Activated naive CD8-positive, alpha-beta T cell treated with anti-CD3 and anti-CD28 coated beads, Interleukin-2, amount 10 ng/mL, durations not matched to agents 7 days and 5 days (primary cell): Measurements from ENCODE around the gene TIMM50. TPM values are rescaled to one million over a fixed set of nuclear protein-coding genes. Genes with fewer than 3 reads are reported as not detected.

Experiments
- ATAC-seq: fragments of 150-1000 bp; cut with Tn5 transposase; one replicate; pipeline ENCODE4 v1.10.0; 2021; ENCODE audit warnings: low read depth, moderate library complexity
- POLR2A ChIA-PET: fragments of 350-600 bp; sonication (Branson Sonifier 250); formaldehyde crosslinking; loops from one replicate; lab custom pipeline; 2021; ENCODE audit warnings: antibody characterized with exemption; lab: Charles Lee
- DNase-seq: peaks from one replicate; pipeline ENCODE4 v3.0.0; 2021
- H3K27ac Mint-ChIP-seq: one replicate; pipeline ENCODE4 v1.8.0; 2022; ENCODE audit warnings: mild to moderate bottlenecking, mixed read lengths
- H3K27me3 Mint-ChIP-seq: one replicate; pipeline ENCODE4 v1.8.0; 2022; ENCODE audit warnings: mild to moderate bottlenecking, moderate library complexity, mixed read lengths
- H3K36me3 Mint-ChIP-seq: one replicate; pipeline ENCODE4 v1.8.0; 2021; ENCODE audit warnings: mild to moderate bottlenecking, mixed read lengths
- H3K4me1 Mint-ChIP-seq: one replicate; pipeline ENCODE4 v1.8.0; 2021; ENCODE audit warnings: mixed read lengths
- H3K4me3 Mint-ChIP-seq: one replicate; pipeline ENCODE4 v1.8.0; 2022; ENCODE audit warnings: mild to moderate bottlenecking, moderate library complexity, mixed read lengths
- H3K9me3 Mint-ChIP-seq: one replicate; pipeline ENCODE4 v1.8.0; 2021; ENCODE audit warnings: mixed read lengths
- total RNA-seq, 2 experiments: library from RNA; stranded (reverse); gene quantifications; one replicate each; pipeline ENCODE4 v1.2.3, GENCODE V29; 2021

TIMM50 gene
- total RNA-seq, 2 experiments from 2014 or later: 42.8 to 46.8 TPM

DNA sequence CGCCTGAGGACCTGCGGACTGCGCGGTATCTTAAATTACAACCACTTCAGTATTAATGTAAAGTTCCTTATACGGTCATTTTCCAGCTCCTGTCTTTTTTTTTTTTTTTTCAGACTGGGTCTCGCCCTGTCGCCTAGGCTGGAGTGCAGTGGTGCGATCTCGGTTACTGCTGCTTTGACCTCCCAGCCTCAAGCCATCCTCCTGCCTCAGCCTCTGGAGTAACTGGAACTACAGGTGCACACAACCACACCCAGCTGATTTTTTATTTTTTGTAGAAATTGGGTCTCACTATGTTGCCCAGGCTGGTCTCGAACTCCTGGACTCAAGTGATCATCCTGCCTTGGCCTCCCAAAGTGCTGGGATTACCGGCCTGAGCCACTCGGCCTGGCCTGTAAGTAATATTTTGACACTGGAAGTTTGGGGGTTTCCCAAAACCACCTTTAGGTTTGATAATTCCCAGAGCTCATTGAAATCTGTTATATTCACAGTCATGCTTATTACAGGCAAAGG is 52.4 kb downstream of the TIMM50 start:
- Mint-ChIP-seq H3K9me3 (no peaks in the 10 kb centered on the region), H3K36me3 (peaks cover 9% of the 10 kb centered on the region), H3K27ac (peak overlapping the region; percentile 82), H3K4me3 (peak overlapping the region; percentile 92), H3K4me1 (peaks cover 18% of the 10 kb centered on the region), H3K27me3 (no peaks in the 10 kb centered on the region)
- POLR2A ChIA-PET: interaction anchor here (0.6 to 2.8 kb wide), 4 partner anchors 35 to 407 kb away, joined by 3 to 16 read pairs (median 8); partner anchors contain the start of genes DLL3, RPS16 and SUPT5H
- ATAC-seq (no peak), DNase-seq (no peak)

DNA sequence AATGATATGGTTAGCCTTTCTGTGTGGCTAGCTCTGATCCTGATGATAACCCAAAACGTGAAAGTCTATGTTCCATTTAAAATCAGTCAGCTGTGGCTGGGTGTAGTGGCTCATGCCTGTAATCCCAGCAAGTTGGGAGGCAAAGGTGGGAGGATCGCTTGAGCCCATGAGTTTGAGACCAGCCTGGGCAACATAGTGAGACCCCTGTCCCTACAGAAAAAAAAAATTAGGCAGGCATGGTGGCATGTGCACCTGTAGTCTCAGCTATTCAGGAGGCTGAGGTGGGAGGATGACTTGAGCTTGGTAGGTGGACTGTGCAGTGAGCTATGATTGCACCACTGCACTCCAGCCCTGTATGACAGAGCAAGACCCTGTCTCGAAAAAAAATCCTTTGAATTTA is 53.2 kb downstream of the TIMM50 start:
- no peaks in the 10 kb centered on the region for H3K27me3 Mint-ChIP-seq
- peaks cover 23% of the 10 kb centered on the region for H3K4me1 Mint-ChIP-seq
- POLR2A ChIA-PET: interaction anchor here (0.7 to 2.8 kb wide), 3 partner anchors 88 to 191 kb away, joined by 3 to 12 read pairs (median 4); partner anchors contain the start of genes SAMD4B and SUPT5H
- no peak overlapping the region for H3K27ac Mint-ChIP-seq
- no peak for ATAC-seq
- H3K4me3 Mint-ChIP-seq: no peak overlapping the region
- H3K36me3 Mint-ChIP-seq: peaks cover 8% of the 10 kb centered on the region
- H3K9me3 Mint-ChIP-seq: no peaks in the 10 kb centered on the region
- no peak for DNase-seq

- Mint-ChIP-seq H3K27ac (peak overlapping the region; percentile 84), H3K4me3 (peak overlapping the region; percentile 95), H3K27me3 (no peaks in the 10 kb centered on the region), H3K9me3 (no peaks in the 10 kb centered on the region), H3K4me1 (peaks cover 45% of the 10 kb centered on the region), H3K36me3 (peaks cover 10% of the 10 kb centered on the region)
- POLR2A ChIA-PET: interaction anchor here (1.2 kb wide), 1 partner anchor 104 kb away, joined by 5 read pairs; the partner anchor contains the start of gene RPS16
- DNase-seq (no peak), ATAC-seq (no peak)
These were observed 58.5 kb downstream of the TIMM50 start for GRCh38 chr19:39539165-39539517.

DNA sequence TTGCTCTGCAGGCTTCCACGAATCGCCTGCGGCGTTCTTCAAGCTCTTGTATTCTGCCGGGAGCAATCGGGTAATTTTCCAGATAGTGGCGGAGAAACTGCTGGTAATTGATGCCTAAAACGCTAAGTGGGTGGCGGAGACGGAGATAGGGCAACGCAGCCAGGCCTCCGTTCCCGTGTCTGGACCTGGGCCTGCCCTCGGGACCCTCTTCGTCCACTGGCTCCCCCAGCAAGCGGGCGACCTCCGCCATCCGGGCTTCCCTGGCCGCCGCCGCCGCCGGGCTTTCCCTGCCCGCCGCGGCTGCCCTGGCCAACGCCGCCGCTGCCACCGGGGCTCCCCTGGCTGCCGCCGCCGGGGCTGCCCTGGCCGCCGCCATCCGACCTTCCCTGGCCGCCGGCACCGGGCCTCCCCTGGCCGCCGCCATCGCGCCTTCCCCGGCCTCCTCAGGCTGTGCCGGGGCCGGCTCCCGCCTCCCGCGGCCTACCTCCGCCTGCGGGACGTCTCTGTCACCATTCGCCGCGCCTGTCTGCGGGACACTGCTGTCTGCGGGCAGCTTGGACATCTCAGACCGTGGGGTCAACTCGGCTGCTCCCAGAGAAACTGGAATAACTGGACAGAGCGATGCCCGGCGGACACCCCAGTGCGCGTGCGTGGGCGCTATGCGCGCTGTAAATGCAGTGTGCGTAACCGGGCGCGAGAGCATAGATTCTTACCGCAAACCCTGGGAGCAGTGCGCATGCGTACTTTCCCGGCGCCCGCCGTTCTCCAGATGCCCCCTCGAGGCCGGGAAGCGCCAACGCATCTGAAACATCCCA is 59.1 kb downstream of the TIMM50 start, which contains the start of gene EID2:
Gene EID2 (minus strand): TSS at position 644 of the 815 bp plus-strand sequence. CDS start 82 bp downstream, at position 562.
- H3K9me3 Mint-ChIP-seq: no peaks in the 10 kb centered on the region
- peaks cover 10% of the 10 kb centered on the region for H3K36me3 Mint-ChIP-seq
- peak; percentile 92 for ATAC-seq
- H3K4me1 Mint-ChIP-seq: peaks cover 51% of the 10 kb centered on the region
- H3K27ac Mint-ChIP-seq: peak within 1 kb of the TSS; percentile 93
- H3K27me3 Mint-ChIP-seq: no peaks in the 10 kb centered on the region
- peak; percentile 95 for DNase-seq
- peak within 1 kb of the TSS; percentile 95 for H3K4me3 Mint-ChIP-seq
- POLR2A ChIA-PET: interaction anchor here (1.0 to 1.2 kb wide), 2 partner anchors 94 to 104 kb away, joined by 5 to 8 read pairs; partner anchors contain the start of genes RPS16 and SUPT5H

DNA sequence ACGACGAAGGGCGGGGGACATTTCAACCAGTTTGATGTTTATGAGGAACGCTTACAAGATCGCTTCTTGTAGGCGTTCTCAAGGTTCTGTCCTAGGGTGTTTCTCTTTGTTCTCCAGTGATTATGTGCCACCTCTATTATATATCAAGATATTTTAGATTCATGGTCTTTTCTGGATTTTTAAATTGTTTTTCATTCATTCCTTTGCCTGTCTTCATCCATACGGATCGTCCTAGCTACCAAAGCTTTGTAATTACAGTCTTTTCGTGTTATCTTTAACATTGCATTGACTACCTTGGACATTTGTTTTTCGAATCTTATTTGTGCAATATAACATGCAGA is 59.7 kb downstream of the TIMM50 start:
- DNase-seq (no peak), ATAC-seq (no peak)
- peak overlapping the region; percentile 93 for H3K27ac Mint-ChIP-seq
- POLR2A ChIA-PET: interaction anchor here (0.6 to 1.0 kb wide), 2 partner anchors 95 to 598 kb away, joined by 5 to 8 read pairs; partner anchors contain the start of gene SUPT5H
- no peaks in the 10 kb centered on the region for H3K9me3 Mint-ChIP-seq
- H3K4me1 Mint-ChIP-seq: peaks cover 54% of the 10 kb centered on the region
- peaks cover 10% of the 10 kb centered on the region for H3K36me3 Mint-ChIP-seq
- H3K4me3 Mint-ChIP-seq: peak overlapping the region; percentile 89
- H3K27me3 Mint-ChIP-seq: no peaks in the 10 kb centered on the region

Other genes with a start within 250 kb of the TIMM50 start
- not detected for gene IFNL3, start 235.8 kb upstream of the TIMM50 start, total RNA-seq
- not detected for gene IFNL4, start 232.0 kb upstream of the TIMM50 start, total RNA-seq
- not detected for gene IFNL2, start 212.4 kb upstream of the TIMM50 start, total RNA-seq
- gene IFNL1, start 184.4 kb upstream of the TIMM50 start, total RNA-seq: not detected
- 1 to 10 TPM; 9.2 to 9.4 TPM for gene LRFN1, start 160.0 kb upstream of the TIMM50 start, total RNA-seq
- 100 to 1,000 TPM; 428 to 433 TPM for gene GMFG, start 144.8 kb upstream of the TIMM50 start, total RNA-seq
- gene SAMD4B, start 138.4 kb upstream of the TIMM50 start, total RNA-seq: 10 to 100 TPM; 47.8 to 51.3 TPM
- gene PAF1, start 89.7 kb upstream of the TIMM50 start, total RNA-seq: 10 to 100 TPM; 40.7 to 47.0 TPM
- gene MED29, start 89.5 kb upstream of the TIMM50 start, total RNA-seq: 10 to 100 TPM; 39.0 to 40.7 TPM
- 100 to 1,000 TPM; 102 to 107 TPM for gene ZFP36, start 74.0 kb upstream of the TIMM50 start, total RNA-seq
- gene PLEKHG2, start 68.2 kb upstream of the TIMM50 start, total RNA-seq: 10 to 100 TPM; 65.7 to 65.9 TPM
- gene RPS16, start 44.9 kb upstream of the TIMM50 start, total RNA-seq: 1,000 to 10,000 TPM; 2,294 to 2,369 TPM
- gene SUPT5H, start 35.3 kb upstream of the TIMM50 start, total RNA-seq: 100 to 1,000 TPM; 173 to 176 TPM
- under 1 TPM; 0.19 to 0.23 TPM for gene DLL3, start 18.1 kb downstream of the TIMM50 start, total RNA-seq
- gene SELENOV, start 34.3 kb downstream of the TIMM50 start, total RNA-seq: not detected
- gene EID2B, start 52.0 kb downstream of the TIMM50 start, total RNA-seq: 1 to 10 TPM; 6.3 to 7.0 TPM
- gene EID2, start 59.3 kb downstream of the TIMM50 start, total RNA-seq: 10 to 100 TPM; 17.5 to 20.7 TPM
- gene LGALS13, start 121.7 kb downstream of the TIMM50 start, total RNA-seq: not detected
- gene LGALS16, start 175.1 kb downstream of the TIMM50 start, total RNA-seq: not detected
- not detected for gene LGALS14, start 223.6 kb downstream of the TIMM50 start, total RNA-seq